ENCODE measurements around the gene FAM120A. TPM values are rescaled to one million over a fixed set of nuclear protein-coding genes. Genes with fewer than 3 reads are reported as not detected.
A peak's percentile ranks its signal among the peaks of the same experiment; 100 is the strongest.

FAM120A gene
- polyA plus RNA-seq, 1 experiment: 89.4 TPM

- TF ChIP-seq CTCF (IDR thresholded peaks at IDR 0.05; ENCODE audit: insufficient read depth, low read depth, low read length): no peak
- POLR2A ChIA-PET: no interaction called here
- no peak for DNase-seq (ENCODE audit: low read depth)
- Histone ChIP-seq H3K36me3 (ENCODE audit: control insufficient read depth, insufficient read depth, low read length) (no peaks in the 10 kb centered on the region; the same call in 1 of the 2 replicates), H3K4me3 (ENCODE audit: low read depth, low read length) (peak within 1 kb of the TSS; percentile 74), H3K27me3 (ENCODE audit: control insufficient read depth, insufficient read depth, low read length) (no peaks in the 10 kb centered on the region)
- CTCF ChIA-PET: interaction anchor here (1.7 kb wide), 1 partner anchor 10 kb away, joined by 7 read pairs; no protein-coding TSS in a partner anchor
Observed at GRCh38 chr9:93576258-93577077, 125.0 kb downstream of the FAM120A start, which contains the start of gene PHF2. PHF2 (plus strand) TSS chr9:93576584; CDS start chr9:93576774, 190 bp downstream.

- CTCF ChIA-PET: no interaction called here
- POLR2A ChIA-PET: no interaction called here
- no peaks in the 10 kb centered on the region for H3K27me3 ChIP-seq (ENCODE audit: control insufficient read depth, insufficient read depth, low read length)
- no peak for DNase-seq (ENCODE audit: low read depth)
- H3K36me3 ChIP-seq (ENCODE audit: control insufficient read depth, insufficient read depth, low read length): no peaks in the 10 kb centered on the region; the same call in 1 of the 2 replicates
- peak overlapping the region; percentile 74 for H3K4me3 ChIP-seq (ENCODE audit: low read depth, low read length)
- TF ChIP-seq CTCF (IDR thresholded peaks at IDR 0.05; ENCODE audit: insufficient read depth, low read depth, low read length): no peak
Observed at GRCh38 chr9:93577078-93577974, 125.8 kb downstream of the FAM120A start.

- Histone ChIP-seq H3K27me3 (ENCODE audit: control insufficient read depth, insufficient read depth, low read length) (no peaks in the 10 kb centered on the region), H3K4me3 (ENCODE audit: low read depth, low read length) (peak overlapping the region; percentile 74), H3K36me3 (ENCODE audit: control insufficient read depth, insufficient read depth, low read length) (no peaks in the 10 kb centered on the region; the same call in 1 of the 2 replicates)
- CTCF ChIA-PET: interaction anchor here (1.0 to 1.4 kb wide), 3 partner anchors 10 to 105 kb away, joined by 3 to 9 read pairs (median 3); no protein-coding TSS in a partner anchor
- POLR2A ChIA-PET: no interaction called here
- DNase-seq (ENCODE audit: low read depth): no peak
- no peak for TF ChIP-seq CTCF (IDR thresholded peaks at IDR 0.05; ENCODE audit: insufficient read depth, low read depth, low read length)
Observed at GRCh38 chr9:93577975-93578682, 126.6 kb downstream of the FAM120A start.

GRCh38 chr9:93578844-93579243 is 127.4 kb downstream of the FAM120A start:
- TF ChIP-seq CTCF (IDR thresholded peaks at IDR 0.05; ENCODE audit: insufficient read depth, low read depth, low read length): no peak
- Histone ChIP-seq H3K36me3 (ENCODE audit: control insufficient read depth, insufficient read depth, low read length) (no peaks in the 10 kb centered on the region), H3K4me3 (ENCODE audit: low read depth, low read length) (no peak overlapping the region), H3K27me3 (ENCODE audit: control insufficient read depth, insufficient read depth, low read length) (no peaks in the 10 kb centered on the region)
- CTCF ChIA-PET: interaction anchor here (1.0 to 1.4 kb wide), 3 partner anchors 9 to 104 kb away, joined by 3 to 9 read pairs (median 3); no protein-coding TSS in a partner anchor
- POLR2A ChIA-PET: no interaction called here
- no peak for DNase-seq (ENCODE audit: low read depth)
